Measurements from ENCODE around the gene ST3GAL3.

GRCh38 chr1:43872280-43872679 lies 164.9 kb downstream of the ST3GAL3 start:
- TF ChIP-seq, protein P1, sequence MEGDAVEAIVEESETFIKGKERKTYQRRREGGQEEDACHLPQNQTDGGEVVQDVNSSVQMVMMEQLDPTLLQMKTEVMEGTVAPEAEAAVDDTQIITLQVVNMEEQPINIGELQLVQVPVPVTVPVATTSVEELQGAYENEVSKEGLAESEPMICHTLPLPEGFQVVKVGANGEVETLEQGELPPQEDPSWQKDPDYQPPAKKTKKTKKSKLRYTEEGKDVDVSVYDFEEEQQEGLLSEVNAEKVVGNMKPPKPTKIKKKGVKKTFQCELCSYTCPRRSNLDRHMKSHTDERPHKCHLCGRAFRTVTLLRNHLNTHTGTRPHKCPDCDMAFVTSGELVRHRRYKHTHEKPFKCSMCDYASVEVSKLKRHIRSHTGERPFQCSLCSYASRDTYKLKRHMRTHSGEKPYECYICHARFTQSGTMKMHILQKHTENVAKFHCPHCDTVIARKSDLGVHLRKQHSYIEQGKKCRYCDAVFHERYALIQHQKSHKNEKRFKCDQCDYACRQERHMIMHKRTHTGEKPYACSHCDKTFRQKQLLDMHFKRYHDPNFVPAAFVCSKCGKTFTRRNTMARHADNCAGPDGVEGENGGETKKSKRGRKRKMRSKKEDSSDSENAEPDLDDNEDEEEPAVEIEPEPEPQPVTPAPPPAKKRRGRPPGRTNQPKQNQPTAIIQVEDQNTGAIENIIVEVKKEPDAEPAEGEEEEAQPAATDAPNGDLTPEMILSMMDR (IDR thresholded peaks at IDR 0.05) = no peak
- TF ChIP-seq POLR2A (IDR thresholded peaks at IDR 0.05) (no peak), POLR2AphosphoS5 (IDR thresholded peaks at IDR 0.05; ENCODE audit: insufficient read depth in 1 of 2, low read depth in 1 of 2) (no peak)

All from vagina (tissue), 2 donors.